ENCODE results near the gene C3. TPM values are rescaled to one million over a fixed set of nuclear protein-coding genes. Genes with fewer than 3 reads are reported as not detected.

C3 gene
- total RNA-seq, 1 donor from 2014 or later, result 0.69 TPM

GRCh38 chr19:6721773-6722172 is 1.3 kb upstream of the C3 start:
- peaks cover 6% of the 10 kb centered on the region for H3K36me3 Mint-ChIP-seq (ENCODE audit: unreplicated experiment)
- H3K4me1 Mint-ChIP-seq (ENCODE audit: low read depth, unreplicated experiment), result peaks cover 6% of the 10 kb centered on the region
- no peak for TF ChIP-seq CTCF (IDR thresholded peaks at IDR 0.05; ENCODE audit: partially characterized antibody, unreplicated experiment)
- DNase-seq, result no peak
- peaks cover 12% of the 10 kb centered on the region for H3K27me3 Mint-ChIP-seq (ENCODE audit: unreplicated experiment)
- H3K27ac Mint-ChIP-seq (ENCODE audit: unreplicated experiment), result no peak overlapping the region
- no peak overlapping the region for H3K4me3 Mint-ChIP-seq (ENCODE audit: unreplicated experiment)
- H3K9me3 Mint-ChIP-seq (ENCODE audit: unreplicated experiment), result peaks cover 3% of the 10 kb centered on the region

GRCh38 chr19:6721138-6721474 is 656 bp upstream of the C3 start:
- peaks cover 6% of the 10 kb centered on the region for H3K4me1 Mint-ChIP-seq (ENCODE audit: low read depth, unreplicated experiment)
- H3K9me3 Mint-ChIP-seq (ENCODE audit: unreplicated experiment), result peaks cover 3% of the 10 kb centered on the region
- peaks cover 12% of the 10 kb centered on the region for H3K27me3 Mint-ChIP-seq (ENCODE audit: unreplicated experiment)
- DNase-seq, result no peak
- H3K36me3 Mint-ChIP-seq (ENCODE audit: unreplicated experiment), result peaks cover 6% of the 10 kb centered on the region
- no peak for TF ChIP-seq CTCF (IDR thresholded peaks at IDR 0.05; ENCODE audit: partially characterized antibody, unreplicated experiment)
- H3K27ac Mint-ChIP-seq (ENCODE audit: unreplicated experiment), result no peak overlapping the region
- H3K4me3 Mint-ChIP-seq (ENCODE audit: unreplicated experiment), result no peak overlapping the region

- H3K27me3 Mint-ChIP-seq (ENCODE audit: unreplicated experiment), result peaks cover 12% of the 10 kb centered on the region
- H3K4me3 Mint-ChIP-seq (ENCODE audit: unreplicated experiment), result no peak overlapping the region
- H3K36me3 Mint-ChIP-seq (ENCODE audit: unreplicated experiment), result peaks cover 6% of the 10 kb centered on the region
- no peak for TF ChIP-seq CTCF (IDR thresholded peaks at IDR 0.05; ENCODE audit: partially characterized antibody, unreplicated experiment)
- no peak overlapping the region for H3K27ac Mint-ChIP-seq (ENCODE audit: unreplicated experiment)
- peaks cover 3% of the 10 kb centered on the region for H3K4me1 Mint-ChIP-seq (ENCODE audit: low read depth, unreplicated experiment)
- H3K9me3 Mint-ChIP-seq (ENCODE audit: unreplicated experiment), result peaks cover 3% of the 10 kb centered on the region
- DNase-seq, result no peak
Measured at GRCh38 chr19:6719992-6720368, 470 bp downstream of the C3 start.

- peaks cover 2% of the 10 kb centered on the region for H3K9me3 Mint-ChIP-seq (ENCODE audit: unreplicated experiment)
- H3K4me3 Mint-ChIP-seq (ENCODE audit: unreplicated experiment), result no peak overlapping the region
- peaks cover 3% of the 10 kb centered on the region for H3K4me1 Mint-ChIP-seq (ENCODE audit: low read depth, unreplicated experiment)
- no peak for TF ChIP-seq CTCF (IDR thresholded peaks at IDR 0.05; ENCODE audit: partially characterized antibody, unreplicated experiment)
- H3K27me3 Mint-ChIP-seq (ENCODE audit: unreplicated experiment), result peaks cover 12% of the 10 kb centered on the region
- peaks cover 6% of the 10 kb centered on the region for H3K36me3 Mint-ChIP-seq (ENCODE audit: unreplicated experiment)
- DNase-seq, result no peak
- no peak overlapping the region for H3K27ac Mint-ChIP-seq (ENCODE audit: unreplicated experiment)
Measured at GRCh38 chr19:6719540-6719861, 949 bp downstream of the C3 start.

GRCh38 chr19:6718741-6719539 is 1.5 kb downstream of the C3 start:
- Mint-ChIP-seq H3K27ac (ENCODE audit: unreplicated experiment) (no peak overlapping the region), H3K4me1 (ENCODE audit: low read depth, unreplicated experiment) (peaks cover 3% of the 10 kb centered on the region), H3K36me3 (ENCODE audit: unreplicated experiment) (peaks cover 6% of the 10 kb centered on the region), H3K9me3 (ENCODE audit: unreplicated experiment) (peaks cover 2% of the 10 kb centered on the region), H3K27me3 (ENCODE audit: unreplicated experiment) (peaks cover 12% of the 10 kb centered on the region), H3K4me3 (ENCODE audit: unreplicated experiment) (no peak overlapping the region)
- TF ChIP-seq CTCF (IDR thresholded peaks at IDR 0.05; ENCODE audit: partially characterized antibody, unreplicated experiment), result no peak
- no peak for DNase-seq

All from glutamatergic neuron (in vitro differentiated cells).